GM12878 (cell line): Measurements from ENCODE around the gene LRP1B. TPM values are rescaled to one million over a fixed set of nuclear protein-coding genes. Genes with fewer than 3 reads are reported as not detected.

Experiments used
- ATAC-seq: fragments of 200-7000 bp; cut with Tn5 transposase; 3 replicates; pipeline ENCODE4 v1.9.1; 2020; ENCODE audit warnings: mild to moderate bottlenecking, moderate library complexity
- BruUV-seq: library from RNA; stranded (reverse); fragments of 400-500 nt; replicated peaks from 2 replicates; lab custom pipeline; 2021; lab: Mats Ljungman, UMichigan
- CTCF ChIA-PET: fragments of 300-600 bp; sonication (Branson Sonifier 250); formaldehyde crosslinking; extraction: SDS; loops from one replicate; lab custom pipeline; 2021; ENCODE audit warnings: inconsistent platforms; lab: Yijun Ruan, JAX
- POLR2A ChIA-PET: fragments of 350-600 bp; formaldehyde crosslinking; extraction: SDS; loops from one replicate; lab custom pipeline; 2021; ENCODE audit warnings: inconsistent platforms; lab: Charles Lee
- RAD21 ChIA-PET: fragments of 300-600 bp; sonication (Branson Sonifier 250); formaldehyde crosslinking; loops from one replicate; lab custom pipeline; 2023; ENCODE audit warnings: antibody characterized with exemption; ENCODE audit not compliant: unreplicated experiment; lab: Charles Lee
- SMC1A ChIA-PET: fragments of 300-600 bp; sonication (Branson Sonifier 250); formaldehyde crosslinking; loops from one replicate; lab custom pipeline; 2023; ENCODE audit not compliant: unreplicated experiment, uncharacterized antibody; lab: Charles Lee
- DNase-seq: peaks from one replicate; pipeline ENCODE4 v3.0.0-alpha.2; 2011; ENCODE audit warnings: low read depth, low spot score
- FAIRE-seq: peaks from 3 replicates; lab custom pipeline; 2011; peaks lifted over from hg19 to GRCh38; lab: Jason Lieb, UNC
- H2AFZ ChIP-seq: 2 replicates; pipeline ENCODE4 v1.6.0; 2011; ENCODE audit warnings: low read depth, low read length, control low read depth; ENCODE audit not compliant: control insufficient read depth
- H3K27ac ChIP-seq: 2 replicates; pipeline ENCODE4 v1.5.1; 2011; ENCODE audit warnings: control low read depth; ENCODE audit not compliant: control insufficient read depth, insufficient read depth
- H3K27me3 ChIP-seq, 2 experiments: replicated peaks in 1 of 2; 2 replicates each; pipeline versions ENCODE4 v1.6.0 to v1.6.1; 2011; ENCODE audit warnings: low read length in 1 of 2; ENCODE audit not compliant: control insufficient read depth in 2 of 2, insufficient read depth in 2 of 2
- H3K36me3 ChIP-seq, 2 experiments: 2 replicates each; pipeline ENCODE4 v1.5.1; 2011; ENCODE audit warnings: low read length in 1 of 2; ENCODE audit not compliant: control insufficient read depth in 2 of 2, insufficient read depth in 2 of 2
- H3K4me1 ChIP-seq: 2 replicates; pipeline ENCODE4 v1.6.1; 2011; ENCODE audit warnings: mild to moderate bottlenecking, low read length, moderate library complexity, mixed read lengths; ENCODE audit not compliant: control insufficient read depth, insufficient read depth
- H3K4me2 ChIP-seq: 2 replicates; pipeline ENCODE4 v1.6.0; 2011; ENCODE audit warnings: control low read depth; ENCODE audit not compliant: control insufficient read depth, insufficient read depth
- H3K4me3 ChIP-seq: fragments of 200-600 bp; sonication (generic); 2 replicates; pipeline ENCODE4 v1.5.1; 2016
- H3K79me2 ChIP-seq: 2 replicates; pipeline ENCODE4 v1.6.0; 2011; ENCODE audit warnings: low read length; ENCODE audit not compliant: control insufficient read depth, insufficient read depth
- H3K9ac ChIP-seq: 2 replicates; pipeline ENCODE4 v1.8.0; 2011; ENCODE audit warnings: low read length, control low read depth, mixed read lengths; ENCODE audit not compliant: control insufficient read depth, insufficient read depth
- H3K9me3 ChIP-seq: replicated peaks from 3 replicates; pipeline ENCODE4 v1.5.1; 2011; ENCODE audit warnings: mild to moderate bottlenecking, low read length; ENCODE audit not compliant: control insufficient read depth, insufficient read depth
- H4K20me1 ChIP-seq: 2 replicates; pipeline ENCODE4 v1.6.0; 2011; ENCODE audit not compliant: control insufficient read depth, insufficient read depth
- ATF7 ChIP-seq: fragments of 450-650 bp; IDR thresholded peaks from 2 replicates; pipeline ENCODE4 v1.6.1; 2016; ENCODE audit warnings: low read depth, mild to moderate bottlenecking
- EZH2 ChIP-seq: IDR thresholded peaks from 2 replicates; pipeline ENCODE4 v1.6.1; 2012; ENCODE audit warnings: low read depth, mild to moderate bottlenecking, control low read depth, inconsistent platforms, low read length, borderline replicate concordance; ENCODE audit not compliant: control insufficient read depth
- SRF ChIP-seq, 2 experiments: IDR thresholded peaks; 2 replicates each; pipeline ENCODE4 v1.6.1; 2011; ENCODE audit warnings: low read depth in 2 of 2, low read length in 2 of 2, mild to moderate bottlenecking in 1 of 2, moderate library complexity in 1 of 2
- WGBS: methylation state at CpG from one replicate; pipeline ENCODE4 v1.1.6; 2016; ENCODE audit warnings: low lambda C conversion rate; ENCODE audit not compliant: insufficient replicate concordance, insufficient coverage; ENCODE audit errors: missing lambda C conversion rate; 5-methylcytosine and 5-hydroxymethylcytosine counted together
- in situ Hi-C: fragments of 300-500 bp; cut with MboI; formaldehyde crosslinking; loops from 9 replicates; pipeline ENCODE4 v1.14.3; 2018; ENCODE audit warnings: mixed read lengths
- intact Hi-C: fragments of 100-400 bp; cut with micrococcal nuclease; formaldehyde crosslinking; loops from one replicate; pipeline ENCODE4 v1.14.2; 2022; ENCODE audit not compliant: unreplicated experiment
- polyA plus RNA-seq, 11 experiments: library from polyadenylated mRNA; depleted of rRNA in 4 of 11; unstranded in 6 of 11; stranded (reverse) in 5 of 11; fragments of >200 nt; fragmentation: Nextera tagmentation in 4 of 11; fragmentation: Illumina TruSeq in 1 of 11; extraction: Ambion mirVana in 4 of 11; extraction: Trizol in 1 of 11; gene quantifications; 1 replicate in 1 of 11; 2 replicates in 10 of 11; pipeline versions ENCODE4 v1.2.1 to v1.2.3, GENCODE V29; 2011 to 2016; ENCODE audit warnings: inconsistent platforms in 2 of 11, missing spikeins in 2 of 11, low read depth in 1 of 11
- total RNA-seq, 4 experiments: library from RNA; depleted of rRNA in 3 of 4; stranded (reverse); fragments of >200 nt in 3 of 4; fragmentation: Illumina TruSeq in 1 of 4; extraction: Trizol in 1 of 4; gene quantifications; 2 replicates each; pipeline versions ENCODE4 v1.2.1 to v1.2.3, GENCODE V29; 2013 to 2021
- TF ChIP-seq, protein P1 (sequence below): fragments of 450-650 bp; IDR thresholded peaks from 2 replicates; pipeline ENCODE4 v1.6.1; 2016; ENCODE audit warnings: mild to moderate bottlenecking
- TF ChIP-seq, protein P2 (sequence below): IDR thresholded peaks from 2 replicates; pipeline ENCODE4 v1.6.1; 2012; ENCODE audit warnings: low read length, inconsistent platforms

The LRP1B gene
- total and polyA plus RNA-seq, 10 of the 15 experiments (the other 5 are each of a cell fraction or from before 2014, with no cell fraction given) = under 0.01 to 0.06 (median 0.03) TPM; not detected in 5

DNA sequence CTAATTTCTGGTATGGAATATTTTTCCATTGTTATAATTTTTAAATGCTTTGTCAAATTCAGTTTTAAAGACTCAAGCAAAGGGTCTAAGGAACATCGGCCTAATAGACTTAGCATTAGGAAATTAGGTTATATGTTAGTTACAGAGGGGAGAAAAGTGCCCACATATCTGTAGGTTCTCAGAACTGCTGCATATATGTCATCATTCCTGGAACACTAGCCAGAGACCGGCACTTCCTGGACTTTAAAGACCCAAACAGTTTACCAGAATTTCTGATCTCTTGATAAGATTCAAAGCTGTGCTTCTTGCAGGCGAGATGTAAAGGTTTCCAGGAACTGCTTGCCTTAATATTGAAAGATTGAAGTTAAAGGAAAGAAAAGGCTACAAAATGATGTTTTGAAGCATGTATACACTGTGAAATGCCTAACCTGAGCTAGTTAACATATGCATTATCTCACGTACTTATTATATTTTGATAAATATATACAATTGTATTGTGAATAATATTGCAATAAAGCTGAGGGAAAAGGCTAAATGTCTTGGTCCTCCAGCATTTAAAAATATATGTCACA lies 993.6 kb downstream of the LRP1B start:
- Histone ChIP-seq H3K4me1 (no peaks in the 10 kb centered on the region), H3K9me3 (no peaks in the 10 kb centered on the region), H3K4me3 (no peak overlapping the region), H3K27ac (no peak overlapping the region), H3K79me2 (no peaks in the 10 kb centered on the region), H3K4me2 (no peak overlapping the region), H3K36me3 (no peaks in the 10 kb centered on the region), H2AFZ (no peak overlapping the region), H4K20me1 (no peaks in the 10 kb centered on the region), H3K9ac (no peak overlapping the region), H3K27me3 (no peaks in the 10 kb centered on the region)
- RAD21 ChIA-PET = no interaction called here
- no TSS peak for BruUV-seq
- intact Hi-C loops = no loop called here
- SMC1A ChIA-PET = interaction anchor here (0.6 kb wide), 1 partner anchor 68 kb away, joined by 5 read pairs; no protein-coding TSS in a partner anchor
- POLR2A ChIA-PET = no interaction called here
- WGBS = 22% methylated on average over 4 of the region's 4 CpGs
- FAIRE-seq = no peak
- DNase-seq = no peak
- CTCF ChIA-PET = interaction anchor here (0.7 to 1.3 kb wide), 2 partner anchors 8 to 27 kb away, joined by 3 read pairs; no protein-coding TSS in a partner anchor
- no peak for TF ChIP-seq EZH2
- TF ChIP-seq, protein P1, sequence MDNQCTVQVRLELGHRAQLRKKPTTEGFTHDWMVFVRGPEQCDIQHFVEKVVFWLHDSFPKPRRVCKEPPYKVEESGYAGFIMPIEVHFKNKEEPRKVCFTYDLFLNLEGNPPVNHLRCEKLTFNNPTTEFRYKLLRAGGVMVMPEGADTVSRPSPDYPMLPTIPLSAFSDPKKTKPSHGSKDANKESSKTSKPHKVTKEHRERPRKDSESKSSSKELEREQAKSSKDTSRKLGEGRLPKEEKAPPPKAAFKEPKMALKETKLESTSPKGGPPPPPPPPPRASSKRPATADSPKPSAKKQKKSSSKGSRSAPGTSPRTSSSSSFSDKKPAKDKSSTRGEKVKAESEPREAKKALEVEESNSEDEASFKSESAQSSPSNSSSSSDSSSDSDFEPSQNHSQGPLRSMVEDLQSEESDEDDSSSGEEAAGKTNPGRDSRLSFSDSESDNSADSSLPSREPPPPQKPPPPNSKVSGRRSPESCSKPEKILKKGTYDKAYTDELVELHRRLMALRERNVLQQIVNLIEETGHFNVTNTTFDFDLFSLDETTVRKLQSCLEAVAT = no peak
- no peak for TF ChIP-seq ATF7
- TF ChIP-seq SRF (IDR thresholded peaks at IDR 0.05; ENCODE audit: low read depth in 2 of 2, low read length in 2 of 2) = no peak
- TF ChIP-seq, protein P2, sequence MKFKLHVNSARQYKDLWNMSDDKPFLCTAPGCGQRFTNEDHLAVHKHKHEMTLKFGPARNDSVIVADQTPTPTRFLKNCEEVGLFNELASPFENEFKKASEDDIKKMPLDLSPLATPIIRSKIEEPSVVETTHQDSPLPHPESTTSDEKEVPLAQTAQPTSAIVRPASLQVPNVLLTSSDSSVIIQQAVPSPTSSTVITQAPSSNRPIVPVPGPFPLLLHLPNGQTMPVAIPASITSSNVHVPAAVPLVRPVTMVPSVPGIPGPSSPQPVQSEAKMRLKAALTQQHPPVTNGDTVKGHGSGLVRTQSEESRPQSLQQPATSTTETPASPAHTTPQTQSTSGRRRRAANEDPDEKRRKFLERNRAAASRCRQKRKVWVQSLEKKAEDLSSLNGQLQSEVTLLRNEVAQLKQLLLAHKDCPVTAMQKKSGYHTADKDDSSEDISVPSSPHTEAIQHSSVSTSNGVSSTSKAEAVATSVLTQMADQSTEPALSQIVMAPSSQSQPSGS = no peak
- no peak for ATAC-seq
- in situ Hi-C loops = no loop called here
